Measurements from ENCODE around the gene GCAT. TPM values are rescaled to one million over a fixed set of nuclear protein-coding genes. Genes with fewer than 3 reads are reported as not detected.

Gene GCAT
- total RNA-seq, 3 donors from 2014 or later (not counting 1 experiment from before 2014, with no cell fraction given), result 0.25 to 1.2 (median 0.28) TPM

GRCh38 chr22:37844904-37845329 lies 37.2 kb downstream of the GCAT start:
- 95% methylated on average over 4 of the region's 6 CpGs for WGBS (ENCODE audit: insufficient coverage)

DNA sequence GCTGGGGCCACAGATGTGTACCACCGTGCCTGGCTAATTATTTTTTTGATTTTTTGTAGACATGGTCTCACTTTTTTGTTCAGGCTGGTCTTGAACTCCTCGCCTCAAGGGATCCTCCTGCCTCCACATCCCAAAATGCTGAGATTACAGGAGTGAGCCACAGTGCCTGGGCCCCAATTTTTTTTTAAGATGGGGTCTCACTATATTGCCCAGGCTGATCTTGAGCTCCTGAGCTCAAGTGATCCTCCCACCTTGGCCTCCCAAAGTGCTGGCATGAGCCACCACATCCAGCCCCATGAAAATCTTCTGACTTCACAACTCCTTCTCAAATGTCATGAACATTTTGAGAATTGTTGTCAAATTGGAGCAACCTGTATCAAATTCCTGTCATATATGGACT lies 38.7 kb downstream of the GCAT start:
- H3K4me1 ChIP-seq (ENCODE audit: control insufficient read depth, insufficient read depth, low read length), result peaks cover 34% of the 10 kb centered on the region
- H3K36me3 ChIP-seq (ENCODE audit: control insufficient read depth, insufficient read depth, low read length), result peaks cover 5% of the 10 kb centered on the region
- no peaks in the 10 kb centered on the region for H3K9me3 Mint-ChIP-seq
- H3K4me1 Mint-ChIP-seq, result peaks cover 34 to 39% of the 10 kb centered on the region in 2 donors
- no peak overlapping the region for H3K4me3 Mint-ChIP-seq
- no peak for ATAC-seq
- intact Hi-C loops (cut with micrococcal nuclease), result loop anchor here (10.0 kb wide), 1 partner anchor 212 kb away; the partner anchor contains the start of gene SH3BP1
- no peaks in the 10 kb centered on the region for H3K9me3 ChIP-seq (ENCODE audit: control insufficient read depth, insufficient read depth, low read length)
- no peaks in the 10 kb centered on the region for H3K27me3 Mint-ChIP-seq (ENCODE audit: low read depth in 2 of 2)
- TF ChIP-seq CTCF (IDR thresholded peaks at IDR 0.05), result no peak
- WGBS (ENCODE audit: insufficient coverage), result 96% methylated on average over 2 of the region's 2 CpGs
- H3K27ac Mint-ChIP-seq, result no peak overlapping the region
- no peaks in the 10 kb centered on the region for H3K36me3 Mint-ChIP-seq
- DNase-seq, result no peak
- H3K27me3 ChIP-seq (ENCODE audit: control insufficient read depth, insufficient read depth, low read length), result no peaks in the 10 kb centered on the region
- no peak overlapping the region for H3K27ac ChIP-seq (ENCODE audit: low read length)
- H3K4me3 ChIP-seq (ENCODE audit: low read length), result no peak overlapping the region

More at GRCh38 chr22:37844904-37845329, 37.2 kb downstream of the GCAT start:
- H3K4me1 Mint-ChIP-seq, result peaks cover 25 to 29% of the 10 kb centered on the region in 2 donors
- Histone ChIP-seq H3K4me3 (ENCODE audit: low read length) (peak overlapping the region; percentile 43), H3K36me3 (ENCODE audit: control insufficient read depth, insufficient read depth, low read length) (peaks cover 2% of the 10 kb centered on the region), H3K27me3 (ENCODE audit: control insufficient read depth, insufficient read depth, low read length) (no peaks in the 10 kb centered on the region), H3K4me1 (ENCODE audit: control insufficient read depth, insufficient read depth, low read length) (peaks cover 28% of the 10 kb centered on the region), H3K27ac (ENCODE audit: low read length) (peak overlapping the region; percentile 70), H3K9me3 (ENCODE audit: control insufficient read depth, insufficient read depth, low read length) (no peaks in the 10 kb centered on the region)
- intact Hi-C loops (cut with micrococcal nuclease), result loop anchor here (5.0 to 10.0 kb wide), 2 partner anchors 38 to 210 kb away; partner anchors contain the start of genes GCAT and SH3BP1
- peak overlapping the region; percentile 84 for H3K4me3 Mint-ChIP-seq
- H3K36me3 Mint-ChIP-seq, result no peaks in the 10 kb centered on the region
- no peaks in the 10 kb centered on the region for H3K27me3 Mint-ChIP-seq (ENCODE audit: low read depth in 2 of 2)
- peak overlapping the region; percentile 87 to 88 for H3K27ac Mint-ChIP-seq
- no peaks in the 10 kb centered on the region for H3K9me3 Mint-ChIP-seq
- DNase-seq (no peak), ATAC-seq (no peak)
- no peak for TF ChIP-seq CTCF (IDR thresholded peaks at IDR 0.05)

GRCh38 chr22:37848587-37849088 lies 40.9 kb downstream of the GCAT start:
- Mint-ChIP-seq H3K36me3 (no peaks in the 10 kb centered on the region), H3K4me1 (peaks cover 25 to 41% of the 10 kb centered on the region in 2 donors), H3K27me3 (ENCODE audit: low read depth in 2 of 2) (no peaks in the 10 kb centered on the region), H3K4me3 (peak overlapping the region; percentile 99), H3K27ac (peak overlapping the region; percentile 99), H3K9me3 (no peaks in the 10 kb centered on the region)
- H3K4me3 ChIP-seq (ENCODE audit: low read length), result peak overlapping the region; percentile 57
- 34% methylated on average over 25 of the region's 27 CpGs for WGBS (ENCODE audit: insufficient coverage)
- ATAC-seq (no peak), DNase-seq (peak in 1 of 2 donors; percentile 58)
- H3K27me3 ChIP-seq (ENCODE audit: control insufficient read depth, insufficient read depth, low read length), result no peaks in the 10 kb centered on the region
- no peaks in the 10 kb centered on the region for H3K9me3 ChIP-seq (ENCODE audit: control insufficient read depth, insufficient read depth, low read length)
- H3K27ac ChIP-seq (ENCODE audit: low read length), result peak overlapping the region; percentile 88
- H3K36me3 ChIP-seq (ENCODE audit: control insufficient read depth, insufficient read depth, low read length), result peaks cover 21% of the 10 kb centered on the region
- intact Hi-C loops (cut with micrococcal nuclease), result loop anchor here (10.0 kb wide), 1 partner anchor 214 kb away; the partner anchor contains the start of gene SH3BP1
- no peak for TF ChIP-seq CTCF (IDR thresholded peaks at IDR 0.05)
- peaks cover 24% of the 10 kb centered on the region for H3K4me1 ChIP-seq (ENCODE audit: control insufficient read depth, insufficient read depth, low read length)
